CD4-positive, alpha-beta T cell (primary cell): Measurements from ENCODE around the gene ZNF397. TPM values are rescaled to one million over a fixed set of nuclear protein-coding genes. Genes with fewer than 3 reads are reported as not detected.

Source experiments
- ATAC-seq: fragments of 200-7000 bp; cut with Tn5 transposase; one replicate; pipeline ENCODE4 v1.10.0; 2022; ENCODE audit warnings: mild to moderate bottlenecking; ENCODE audit not compliant: poor library complexity
- CTCF ChIA-PET: fragments of 350-600 bp; sonication (Branson Sonifier 250); formaldehyde crosslinking; loops from one replicate; lab custom pipeline; 2021; ENCODE audit warnings: antibody characterized with exemption, inconsistent platforms; lab: Charles Lee
- POLR2A ChIA-PET: fragments of 350-600 bp; sonication (Branson Sonifier 250); formaldehyde crosslinking; loops from one replicate; lab custom pipeline; 2021; ENCODE audit warnings: antibody characterized with exemption, inconsistent platforms; lab: Charles Lee
- DNase-seq, 14 experiments: peaks; one replicate each; pipeline ENCODE4 v3.0.0-alpha.2; 2013 to 2020; ENCODE audit warnings: mixed read lengths in 2 of 14
- H3K27ac ChIP-seq, 2 donors: one replicate each; pipeline versions ENCODE4 v1.5.1 to v1.7.0; 2013; ENCODE audit warnings: low read length in 2 of 2, low read depth in 1 of 2, mild to moderate bottlenecking in 1 of 2
- H3K27me3 ChIP-seq, 2 experiments: 1 replicate in 1 of 2; 2 replicates in 1 of 2; pipeline versions ENCODE4 v1.6.1 to v1.7.0; 2013; ENCODE audit warnings: low read length in 2 of 2, control low read depth in 1 of 2, mild to moderate bottlenecking in 1 of 2, moderate library complexity in 1 of 2; ENCODE audit not compliant: insufficient read depth in 2 of 2, control insufficient read depth in 1 of 2
- H3K36me3 ChIP-seq: one replicate; pipeline ENCODE4 v1.6.1; 2013; ENCODE audit warnings: low read length, control low read depth; ENCODE audit not compliant: insufficient read depth
- H3K4me1 ChIP-seq: one replicate; pipeline ENCODE4 v1.6.1; 2013; ENCODE audit warnings: low read length, control low read depth; ENCODE audit not compliant: insufficient read depth
- H3K4me3 ChIP-seq: one replicate; pipeline ENCODE4 v1.5.1; 2013; ENCODE audit warnings: mild to moderate bottlenecking, low read length, moderate library complexity
- H3K9me3 ChIP-seq, 2 experiments: 1 replicate in 1 of 2; 2 replicates in 1 of 2; pipeline versions ENCODE4 v1.6.1 to v1.7.0; 2013; ENCODE audit warnings: low read length in 2 of 2, mild to moderate bottlenecking in 2 of 2, control low read depth in 1 of 2, moderate library complexity in 1 of 2; ENCODE audit not compliant: control insufficient read depth in 1 of 2, insufficient read depth in 1 of 2
- H3K27ac Mint-ChIP-seq: one replicate; pipeline ENCODE4 v1.8.0; 2020; ENCODE audit warnings: mixed read lengths
- H3K27me3 Mint-ChIP-seq: one replicate; pipeline ENCODE4 v1.8.0; 2021; ENCODE audit warnings: mixed read lengths
- H3K36me3 Mint-ChIP-seq: one replicate; pipeline ENCODE4 v1.8.0; 2021; ENCODE audit warnings: low read depth, mixed read lengths
- H3K4me1 Mint-ChIP-seq: one replicate; pipeline ENCODE4 v1.8.0; 2021; ENCODE audit warnings: low read depth, mixed read lengths
- H3K4me3 Mint-ChIP-seq: one replicate; pipeline ENCODE4 v1.8.0; 2020; ENCODE audit warnings: mild to moderate bottlenecking, mixed read lengths
- H3K9me3 Mint-ChIP-seq: one replicate; pipeline ENCODE4 v1.8.0; 2020; ENCODE audit warnings: mixed read lengths
- intact Hi-C, 2 experiments: fragments of 100-400 bp; cut with DNase I in 1 of 2; cut with micrococcal nuclease in 1 of 2; formaldehyde crosslinking; loops; one replicate each; pipeline versions ENCODE4 v1.15.1 to v1.9.0; 2023 to 2025; cut with DNase I, micrococcal nuclease
- total RNA-seq, 174 experiments: library from RNA in 2 of 174; stranded (reverse) in 2 of 174; gene quantifications; one replicate each; pipeline ENCODE4 v1.2.3 and lab custom pipeline; 2021 to 2026
- TF ChIP-seq, protein P1 (sequence below): fragments of 200-600 bp; IDR thresholded peaks from one replicate; pipeline ENCODE4 v1.8.0; 2022; ENCODE audit warnings: antibody characterized with exemption, mild to moderate bottlenecking

Gene ZNF397
- total RNA-seq, 2 experiments from 2014 or later: 7.6 to 10.0 TPM

DNA sequence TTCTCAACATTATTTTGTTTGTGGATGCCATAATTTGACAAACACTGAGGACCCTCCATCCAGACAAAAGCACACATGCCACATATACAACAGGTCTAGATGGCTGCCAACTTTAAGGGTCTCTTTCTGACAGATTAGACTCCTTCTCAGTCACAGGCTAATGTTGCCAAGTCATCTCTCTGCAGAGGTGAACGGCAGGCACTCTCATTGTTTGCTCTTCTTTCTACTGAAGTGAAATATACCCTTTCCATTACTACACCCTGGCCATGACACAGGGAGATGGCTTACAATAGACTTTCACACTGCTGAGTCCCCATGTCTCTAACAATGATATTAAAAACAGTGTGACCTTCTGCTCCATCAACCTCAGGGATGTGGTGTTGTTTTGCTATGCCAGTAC is 47.5 kb upstream of the ZNF397 start:
- POLR2A ChIA-PET: no interaction called here
- Mint-ChIP-seq H3K27ac (no peak overlapping the region), H3K36me3 (no peaks in the 10 kb centered on the region), H3K27me3 (no peaks in the 10 kb centered on the region), H3K9me3 (no peaks in the 10 kb centered on the region), H3K4me1 (no peaks in the 10 kb centered on the region), H3K4me3 (no peak overlapping the region)
- ATAC-seq (no peak), DNase-seq (no peak)
- TF ChIP-seq, protein P1, sequence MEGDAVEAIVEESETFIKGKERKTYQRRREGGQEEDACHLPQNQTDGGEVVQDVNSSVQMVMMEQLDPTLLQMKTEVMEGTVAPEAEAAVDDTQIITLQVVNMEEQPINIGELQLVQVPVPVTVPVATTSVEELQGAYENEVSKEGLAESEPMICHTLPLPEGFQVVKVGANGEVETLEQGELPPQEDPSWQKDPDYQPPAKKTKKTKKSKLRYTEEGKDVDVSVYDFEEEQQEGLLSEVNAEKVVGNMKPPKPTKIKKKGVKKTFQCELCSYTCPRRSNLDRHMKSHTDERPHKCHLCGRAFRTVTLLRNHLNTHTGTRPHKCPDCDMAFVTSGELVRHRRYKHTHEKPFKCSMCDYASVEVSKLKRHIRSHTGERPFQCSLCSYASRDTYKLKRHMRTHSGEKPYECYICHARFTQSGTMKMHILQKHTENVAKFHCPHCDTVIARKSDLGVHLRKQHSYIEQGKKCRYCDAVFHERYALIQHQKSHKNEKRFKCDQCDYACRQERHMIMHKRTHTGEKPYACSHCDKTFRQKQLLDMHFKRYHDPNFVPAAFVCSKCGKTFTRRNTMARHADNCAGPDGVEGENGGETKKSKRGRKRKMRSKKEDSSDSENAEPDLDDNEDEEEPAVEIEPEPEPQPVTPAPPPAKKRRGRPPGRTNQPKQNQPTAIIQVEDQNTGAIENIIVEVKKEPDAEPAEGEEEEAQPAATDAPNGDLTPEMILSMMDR: no peak
- Histone ChIP-seq H3K36me3 (no peaks in the 10 kb centered on the region), H3K9me3 (no peaks in the 10 kb centered on the region), H3K27me3 (no peaks in the 10 kb centered on the region), H3K27ac (no peak overlapping the region), H3K4me3 (no peak overlapping the region), H3K4me1 (no peaks in the 10 kb centered on the region)
- CTCF ChIA-PET: no interaction called here
- intact Hi-C loops: no loop called here

GRCh38 chr18:35197296-35197695 is 43.5 kb upstream of the ZNF397 start:
- intact Hi-C loops: no loop called here
- no peak for DNase-seq
- H3K27ac Mint-ChIP-seq: no peak overlapping the region
- no peaks in the 10 kb centered on the region for H3K36me3 Mint-ChIP-seq
- ChIA-PET CTCF (no interaction called here), POLR2A (no interaction called here)
- H3K27me3 ChIP-seq: no peaks in the 10 kb centered on the region
- no peak overlapping the region for H3K27ac ChIP-seq
- no peaks in the 10 kb centered on the region for H3K4me1 Mint-ChIP-seq
- no peak for ATAC-seq
- no peaks in the 10 kb centered on the region for H3K36me3 ChIP-seq
- H3K4me3 ChIP-seq: no peak overlapping the region
- no peak overlapping the region for H3K4me3 Mint-ChIP-seq
- TF ChIP-seq, protein P1: no peak
- no peaks in the 10 kb centered on the region for H3K27me3 Mint-ChIP-seq
- no peaks in the 10 kb centered on the region for H3K4me1 ChIP-seq
- no peaks in the 10 kb centered on the region for H3K9me3 ChIP-seq
- no peaks in the 10 kb centered on the region for H3K9me3 Mint-ChIP-seq

DNA sequence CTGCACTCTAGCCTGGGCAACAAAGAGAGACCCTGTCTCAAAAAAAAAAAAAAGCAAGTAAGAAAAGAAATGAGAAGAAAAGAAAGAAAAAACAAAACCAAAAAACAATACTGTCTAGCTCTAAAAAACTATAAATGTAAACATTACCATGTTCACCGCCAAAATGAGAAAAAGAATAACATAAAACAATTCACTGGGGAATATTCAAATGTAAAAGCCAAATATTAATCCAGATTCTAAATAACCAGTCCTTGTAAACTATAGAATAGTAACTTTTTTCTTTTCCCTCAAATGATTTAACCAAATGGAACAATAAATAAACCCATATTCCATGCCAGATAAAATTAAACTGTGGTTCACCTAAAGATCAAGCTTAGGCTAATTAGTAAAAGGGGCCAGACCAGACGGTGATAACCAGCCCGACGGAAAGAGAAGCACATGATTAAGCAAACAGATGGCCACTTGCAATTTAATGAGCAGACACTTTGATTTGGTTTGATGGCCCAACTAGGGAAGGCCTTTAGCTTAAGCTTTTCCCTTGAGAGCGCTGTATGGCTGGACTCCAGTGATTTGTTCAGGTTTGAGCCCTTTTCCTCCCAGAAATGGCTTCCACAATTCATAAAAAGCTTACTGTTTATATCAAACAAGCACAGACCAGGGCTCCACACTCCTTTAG is 39.4 kb upstream of the ZNF397 start:
- no peak overlapping the region for H3K4me3 ChIP-seq
- POLR2A ChIA-PET: no interaction called here
- TF ChIP-seq, protein P1: no peak
- no peak for ATAC-seq
- Mint-ChIP-seq H3K27me3 (no peaks in the 10 kb centered on the region), H3K9me3 (no peaks in the 10 kb centered on the region), H3K36me3 (no peaks in the 10 kb centered on the region), H3K4me3 (no peak overlapping the region), H3K27ac (no peak overlapping the region), H3K4me1 (no peaks in the 10 kb centered on the region)
- H3K27me3 ChIP-seq: no peaks in the 10 kb centered on the region
- no peak for DNase-seq
- no peaks in the 10 kb centered on the region for H3K4me1 ChIP-seq
- H3K27ac ChIP-seq: no peak overlapping the region
- no peaks in the 10 kb centered on the region for H3K36me3 ChIP-seq
- H3K9me3 ChIP-seq: no peaks in the 10 kb centered on the region
- CTCF ChIA-PET: interaction anchor here (0.6 to 1.2 kb wide), 2 partner anchors 12 to 39 kb away, joined by 3 read pairs; no protein-coding TSS in a partner anchor
- intact Hi-C loops: no loop called here
